Liver (tissue), 9 donors: ENCODE results near the gene CPAMD8. TPM values are rescaled to one million over a fixed set of nuclear protein-coding genes. Genes with fewer than 3 reads are reported as not detected.
"Not testable (repeated sequence)": the region's sequence is repeated elsewhere in the genome, so short reads cannot be mapped to it uniquely, and the experiment has no call there.

Experiments
- DNase-seq: peaks from one replicate; pipeline ENCODE4 v3.0.0-alpha.2; 2017; ENCODE audit warnings: low spot score
- H3K27ac ChIP-seq, 2 donors: one replicate each; pipeline ENCODE4 v1.7.0; 2013; ENCODE audit warnings: inconsistent platforms in 2 of 2, low read length in 2 of 2, control low read depth in 1 of 2, low read depth in 1 of 2, mild to moderate bottlenecking in 1 of 2
- H3K27me3 ChIP-seq, 4 donors: one replicate each; pipeline versions ENCODE4 v1.6.1 to v1.7.0; 2013; ENCODE audit warnings: low read length in 3 of 4, inconsistent platforms in 1 of 4, mild to moderate bottlenecking in 1 of 4, moderate library complexity in 1 of 4; ENCODE audit not compliant: control insufficient read depth in 4 of 4, insufficient read depth in 4 of 4
- H3K36me3 ChIP-seq, 4 donors: one replicate each; pipeline versions ENCODE4 v1.6.1 to v1.7.0; 2013; ENCODE audit warnings: low read length in 3 of 4, mild to moderate bottlenecking in 3 of 4, low read depth in 1 of 4, moderate library complexity in 1 of 4; ENCODE audit not compliant: control insufficient read depth in 4 of 4, insufficient read depth in 3 of 4
- H3K4me1 ChIP-seq, 4 donors: one replicate each; pipeline versions ENCODE4 v1.6.1 to v1.7.0; 2013; ENCODE audit warnings: low read length in 3 of 4, mild to moderate bottlenecking in 3 of 4, moderate library complexity in 1 of 4; ENCODE audit not compliant: control insufficient read depth in 4 of 4, insufficient read depth in 4 of 4
- H3K4me3 ChIP-seq, 3 donors: one replicate each; pipeline versions ENCODE4 v1.6.1 to v1.7.0; 2013; ENCODE audit warnings: low read length in 3 of 3, control low read depth in 1 of 3, low read depth in 1 of 3, mild to moderate bottlenecking in 1 of 3
- H3K9ac ChIP-seq, 2 donors: one replicate each; pipeline ENCODE4 v1.7.0; 2013; ENCODE audit warnings: low read length in 2 of 2, mild to moderate bottlenecking in 2 of 2, moderate library complexity in 2 of 2, control low read depth in 1 of 2, low read depth in 1 of 2
- H3K9me3 ChIP-seq, 4 donors: one replicate each; pipeline versions ENCODE4 v1.6.1 to v1.7.0; 2013; ENCODE audit warnings: low read length in 3 of 4; ENCODE audit not compliant: control insufficient read depth in 4 of 4
- EGR1 ChIP-seq, 2 donors: IDR thresholded peaks; 2 replicates each; pipeline ENCODE4 v1.6.1; 2016 to 2018; ENCODE audit warnings: antibody characterized with exemption in 2 of 2, low read depth in 2 of 2
- FOXA1 ChIP-seq: IDR thresholded peaks from 2 replicates; pipeline ENCODE4 v1.6.1; 2016; ENCODE audit warnings: antibody characterized with exemption
- GABPA ChIP-seq, 2 donors: IDR thresholded peaks in 1 of 2; conservative IDR thresholded peaks in 1 of 2; 2 replicates each; pipeline ENCODE4 v1.6.1; 2016; ENCODE audit warnings: antibody characterized with exemption in 2 of 2, mild to moderate bottlenecking in 1 of 2, moderate library complexity in 1 of 2
- HNF4A ChIP-seq, 2 donors: conservative IDR thresholded peaks; 2 replicates each; pipeline ENCODE4 v1.6.1; 2016; ENCODE audit warnings: antibody characterized with exemption in 2 of 2, mild to moderate bottlenecking in 2 of 2
- MAX ChIP-seq: IDR thresholded peaks from 2 replicates; pipeline ENCODE4 v1.6.1; 2016; ENCODE audit warnings: antibody characterized with exemption
- RAD21 ChIP-seq, 2 donors: IDR thresholded peaks; 2 replicates each; pipeline ENCODE4 v1.6.1; 2016; ENCODE audit warnings: antibody characterized with exemption in 2 of 2, mild to moderate bottlenecking in 2 of 2
- REST ChIP-seq: IDR thresholded peaks from 2 replicates; pipeline ENCODE4 v1.6.1; 2016; ENCODE audit warnings: antibody characterized with exemption, mild to moderate bottlenecking
- YY1 ChIP-seq: IDR thresholded peaks from 2 replicates; pipeline ENCODE4 v1.6.1; 2016; ENCODE audit warnings: antibody characterized with exemption, mild to moderate bottlenecking
- ZBTB33 ChIP-seq: IDR thresholded peaks from 2 replicates; pipeline ENCODE4 v1.6.1; 2016; ENCODE audit warnings: antibody characterized with exemption
- WGBS: extraction: QIAGEN DNeasy Blood & Tissue Kit; methylation state at CpG from one replicate; pipeline ENCODE4 v1.1.7; 2013; 5-methylcytosine and 5-hydroxymethylcytosine counted together
- polyA plus RNA-seq, 2 donors: library from polyadenylated mRNA; stranded (reverse) in 1 of 2; unstranded in 1 of 2; fragments of 200-250 nt in 1 of 2; fragments of >200 nt in 1 of 2; fragmentation: Nextera tagmentation in 1 of 2; extraction: Ambion mirVana in 1 of 2; gene quantifications; one replicate each; pipeline versions ENCODE4 v1.2.1 to v1.2.3, GENCODE V29; 2013 to 2015
- total RNA-seq, 2 donors: library from RNA; depleted of rRNA; stranded (reverse); fragments of >200 nt; gene quantifications; one replicate each; pipeline ENCODE4 v1.2.3, GENCODE V29; 2014
- donor health status: healthy.
- donor health status: healthy.
- donor health status: healthy.
- donor health status: healthy.
- donor health status: healthy.

CPAMD8 gene
- total and polyA plus RNA-seq, 4 donors: 0.92 to 1.4 (median 1.1) TPM

DNA sequence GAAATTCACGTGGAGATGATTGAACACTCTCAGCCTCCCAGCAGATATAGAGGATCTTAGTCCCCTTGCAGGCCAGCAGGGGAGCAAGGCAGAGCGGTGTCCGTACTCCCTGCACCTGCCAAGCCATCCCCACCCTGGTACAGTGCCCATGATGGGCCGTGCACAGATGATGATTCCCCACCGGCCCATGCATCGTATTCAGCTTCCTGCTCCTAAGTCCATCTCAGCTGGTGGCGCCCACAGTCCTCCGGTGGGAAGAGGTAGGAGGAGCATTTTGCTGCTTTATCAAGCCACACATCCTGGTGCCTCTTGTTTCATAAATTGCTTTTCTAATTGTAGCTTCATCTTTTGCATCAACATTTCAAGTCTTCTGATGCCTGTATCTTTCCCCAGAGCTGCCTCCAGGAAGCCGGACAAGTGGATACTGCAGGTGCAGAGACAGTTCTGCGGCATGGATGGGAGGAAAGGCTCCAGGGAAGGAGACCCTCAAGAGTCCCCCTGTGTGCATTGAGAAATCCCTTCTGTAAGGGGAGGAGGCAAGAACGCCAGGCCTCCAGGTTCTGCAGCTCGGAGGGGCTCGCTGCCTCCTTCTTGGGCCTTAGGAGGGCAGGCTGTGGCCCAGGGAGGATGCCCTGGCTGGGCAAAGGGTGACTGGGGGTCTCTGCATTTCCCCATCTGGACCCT lies 82.5 kb downstream of the CPAMD8 start:
- Histone ChIP-seq H3K27ac (no peak overlapping the region), H3K36me3 (no peaks in the 10 kb centered on the region), H3K4me1 (no peaks in the 10 kb centered on the region), H3K9ac (no peak overlapping the region), H3K4me3 (no peak overlapping the region), H3K27me3 (no peaks in the 10 kb centered on the region), H3K9me3 (no peaks in the 10 kb centered on the region)
- no peak for TF ChIP-seq GABPA (IDR thresholded peaks at IDR 0.05 in 1 of 2, conservative IDR thresholded peaks at IDR 0.05 in 1 of 2)
- WGBS: 84% methylated on average over 13 of the region's 13 CpGs
- no peak for DNase-seq

DNA sequence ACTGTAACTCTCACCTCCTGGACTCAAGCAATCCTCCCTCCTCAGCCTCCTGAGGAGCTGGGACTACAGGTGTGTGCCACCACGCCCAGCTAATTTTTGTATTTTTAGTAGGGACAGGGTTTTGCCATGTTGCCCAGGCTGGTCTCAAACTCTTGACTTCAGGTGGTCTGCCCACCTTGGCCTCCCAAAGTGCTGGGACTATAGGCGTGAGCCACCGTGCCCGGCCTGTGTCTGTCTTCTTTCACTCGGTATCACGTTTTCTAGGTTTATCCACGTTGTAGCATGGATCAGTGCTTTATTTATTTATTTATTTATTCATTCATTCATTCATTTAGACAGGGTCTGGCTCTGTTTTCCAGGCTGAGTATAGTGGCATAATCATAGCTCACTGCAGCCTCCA lies 83.5 kb downstream of the CPAMD8 start:
- not testable (repeated sequence) for H3K4me1 ChIP-seq, H3K27ac ChIP-seq, H3K9me3 ChIP-seq, H3K4me3 ChIP-seq, H3K27me3 ChIP-seq, H3K9ac ChIP-seq, H3K36me3 ChIP-seq, DNase-seq
- WGBS: 93% methylated on average over 7 of the region's 7 CpGs

- Histone ChIP-seq H3K36me3 (no peaks in the 10 kb centered on the region), H3K4me3 (no peak overlapping the region), H3K27ac (no peak overlapping the region), H3K4me1 (no peaks in the 10 kb centered on the region), H3K27me3 (no peaks in the 10 kb centered on the region), H3K9me3 (no peaks in the 10 kb centered on the region), H3K9ac (no peak overlapping the region)
- WGBS: 72% methylated on average over 6 of the region's 6 CpGs
- no peak for DNase-seq
- no peak for TF ChIP-seq FOXA1
- no peak for TF ChIP-seq YY1
- no peak for TF ChIP-seq ZBTB33
- TF ChIP-seq REST: no peak
- TF ChIP-seq HNF4A (conservative IDR thresholded peaks at IDR 0.05): no peak
- no peak for TF ChIP-seq EGR1 (IDR thresholded peaks at IDR 0.05; ENCODE audit: low read depth in 2 of 2)
- no peak for TF ChIP-seq RAD21 (IDR thresholded peaks at IDR 0.05)
- no peak for TF ChIP-seq MAX
- no peak for TF ChIP-seq GABPA (IDR thresholded peaks at IDR 0.05 in 1 of 2, conservative IDR thresholded peaks at IDR 0.05 in 1 of 2)
Measured at GRCh38 chr19:16942583-16942982, 84.0 kb downstream of the CPAMD8 start.
